ENCODE measurements around the gene TFDP2. TPM values are rescaled to one million over a fixed set of nuclear protein-coding genes. Genes with fewer than 3 reads are reported as not detected.

TFDP2 gene
- total and polyA plus RNA-seq, 7 donors: 14.3 to 74.8 (median 52.3) TPM

GRCh38 chr3:142106548-142106947 lies 42.8 kb downstream of the TFDP2 start:
- TF ChIP-seq POLR2AphosphoS5 (IDR thresholded peaks at IDR 0.05): no peak
- TF ChIP-seq, protein P1, sequence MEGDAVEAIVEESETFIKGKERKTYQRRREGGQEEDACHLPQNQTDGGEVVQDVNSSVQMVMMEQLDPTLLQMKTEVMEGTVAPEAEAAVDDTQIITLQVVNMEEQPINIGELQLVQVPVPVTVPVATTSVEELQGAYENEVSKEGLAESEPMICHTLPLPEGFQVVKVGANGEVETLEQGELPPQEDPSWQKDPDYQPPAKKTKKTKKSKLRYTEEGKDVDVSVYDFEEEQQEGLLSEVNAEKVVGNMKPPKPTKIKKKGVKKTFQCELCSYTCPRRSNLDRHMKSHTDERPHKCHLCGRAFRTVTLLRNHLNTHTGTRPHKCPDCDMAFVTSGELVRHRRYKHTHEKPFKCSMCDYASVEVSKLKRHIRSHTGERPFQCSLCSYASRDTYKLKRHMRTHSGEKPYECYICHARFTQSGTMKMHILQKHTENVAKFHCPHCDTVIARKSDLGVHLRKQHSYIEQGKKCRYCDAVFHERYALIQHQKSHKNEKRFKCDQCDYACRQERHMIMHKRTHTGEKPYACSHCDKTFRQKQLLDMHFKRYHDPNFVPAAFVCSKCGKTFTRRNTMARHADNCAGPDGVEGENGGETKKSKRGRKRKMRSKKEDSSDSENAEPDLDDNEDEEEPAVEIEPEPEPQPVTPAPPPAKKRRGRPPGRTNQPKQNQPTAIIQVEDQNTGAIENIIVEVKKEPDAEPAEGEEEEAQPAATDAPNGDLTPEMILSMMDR (IDR thresholded peaks at IDR 0.05): no peak
- TF ChIP-seq POLR2A (IDR thresholded peaks at IDR 0.05): no peak
- no peak for TF ChIP-seq EP300 (IDR thresholded peaks at IDR 0.05)

GRCh38 chr3:142105991-142106390 lies 43.4 kb downstream of the TFDP2 start:
- no peaks in the 10 kb centered on the region for H3K27me3 ChIP-seq
- peaks cover 0 to 5% (median 0%) of the 10 kb centered on the region in 4 donors for H3K4me1 ChIP-seq
- DNase-seq: no peak
- no peak overlapping the region for H3K4me3 ChIP-seq
- intact Hi-C loops (cut with DNase I): no loop called here
- H3K36me3 ChIP-seq: no peaks in the 10 kb centered on the region
- no peak overlapping the region for H3K27ac ChIP-seq
- 82% methylated on average over 1 of the region's 1 CpG for WGBS, 2 donors
- TF ChIP-seq EP300 (IDR thresholded peaks at IDR 0.05) (no peak), POLR2A (IDR thresholded peaks at IDR 0.05) (no peak), POLR2AphosphoS5 (IDR thresholded peaks at IDR 0.05) (no peak)
- TF ChIP-seq, protein P1 (IDR thresholded peaks at IDR 0.05): no peak
- no peaks in the 10 kb centered on the region for H3K9me3 ChIP-seq

More at GRCh38 chr3:142106548-142106947, 42.8 kb downstream of the TFDP2 start:
- Histone ChIP-seq H3K36me3 (no peaks in the 10 kb centered on the region), H3K9me3 (no peaks in the 10 kb centered on the region), H3K4me1 (peaks cover 0 to 5% (median 0%) of the 10 kb centered on the region in 4 donors), H3K4me3 (no peak overlapping the region), H3K27me3 (no peaks in the 10 kb centered on the region), H3K27ac (no peak overlapping the region)
- intact Hi-C loops (cut with DNase I): no loop called here
- 43 to 71% methylated on average over 2 of the region's 2 CpGs for WGBS, 2 donors
- no peak for DNase-seq

- no peak for TF ChIP-seq POLR2AphosphoS5 (IDR thresholded peaks at IDR 0.05)
- 87 to 93% methylated on average over 3 of the region's 3 CpGs for WGBS, 2 donors
- Histone ChIP-seq H3K27ac (no peak overlapping the region), H3K9me3 (no peaks in the 10 kb centered on the region), H3K27me3 (no peaks in the 10 kb centered on the region), H3K4me3 (no peak overlapping the region), H3K36me3 (no peaks in the 10 kb centered on the region), H3K4me1 (peaks cover 0 to 5% (median 0%) of the 10 kb centered on the region in 4 donors)
- DNase-seq: no peak
- intact Hi-C loops (cut with DNase I): no loop called here
Observed at GRCh38 chr3:142104763-142105162, 44.6 kb downstream of the TFDP2 start.

DNA sequence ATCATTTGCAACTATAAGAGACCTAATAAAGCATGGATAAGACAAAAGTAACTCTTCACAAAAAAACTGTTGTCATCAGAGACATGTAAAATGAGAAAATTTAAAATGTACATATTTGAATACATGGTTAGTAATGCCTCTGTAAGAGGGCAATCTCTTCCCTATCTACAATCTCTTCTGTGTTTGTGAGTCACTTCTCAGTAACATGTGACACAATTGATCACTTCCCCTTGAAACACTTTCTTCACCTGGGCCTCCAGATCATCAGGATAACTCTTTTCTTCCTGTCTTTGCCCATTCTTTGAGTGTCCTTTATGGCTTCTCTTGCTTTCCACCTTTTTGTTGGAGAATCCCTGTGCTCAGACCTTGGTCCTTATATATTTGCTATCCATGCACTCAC lies 50.4 kb downstream of the TFDP2 start:
- no peaks in the 10 kb centered on the region for H3K27me3 ChIP-seq
- no peak for DNase-seq
- no peak overlapping the region for H3K4me3 ChIP-seq
- TF ChIP-seq POLR2AphosphoS5 (IDR thresholded peaks at IDR 0.05) (no peak), EP300 (IDR thresholded peaks at IDR 0.05) (no peak), POLR2A (IDR thresholded peaks at IDR 0.05) (no peak)
- TF ChIP-seq, protein P1 (IDR thresholded peaks at IDR 0.05): no peak
- no peaks in the 10 kb centered on the region for H3K9me3 ChIP-seq
- intact Hi-C loops (cut with DNase I): no loop called here
- H3K4me1 ChIP-seq: no peaks in the 10 kb centered on the region
- no peak overlapping the region for H3K27ac ChIP-seq
- no peaks in the 10 kb centered on the region for H3K36me3 ChIP-seq

DNA sequence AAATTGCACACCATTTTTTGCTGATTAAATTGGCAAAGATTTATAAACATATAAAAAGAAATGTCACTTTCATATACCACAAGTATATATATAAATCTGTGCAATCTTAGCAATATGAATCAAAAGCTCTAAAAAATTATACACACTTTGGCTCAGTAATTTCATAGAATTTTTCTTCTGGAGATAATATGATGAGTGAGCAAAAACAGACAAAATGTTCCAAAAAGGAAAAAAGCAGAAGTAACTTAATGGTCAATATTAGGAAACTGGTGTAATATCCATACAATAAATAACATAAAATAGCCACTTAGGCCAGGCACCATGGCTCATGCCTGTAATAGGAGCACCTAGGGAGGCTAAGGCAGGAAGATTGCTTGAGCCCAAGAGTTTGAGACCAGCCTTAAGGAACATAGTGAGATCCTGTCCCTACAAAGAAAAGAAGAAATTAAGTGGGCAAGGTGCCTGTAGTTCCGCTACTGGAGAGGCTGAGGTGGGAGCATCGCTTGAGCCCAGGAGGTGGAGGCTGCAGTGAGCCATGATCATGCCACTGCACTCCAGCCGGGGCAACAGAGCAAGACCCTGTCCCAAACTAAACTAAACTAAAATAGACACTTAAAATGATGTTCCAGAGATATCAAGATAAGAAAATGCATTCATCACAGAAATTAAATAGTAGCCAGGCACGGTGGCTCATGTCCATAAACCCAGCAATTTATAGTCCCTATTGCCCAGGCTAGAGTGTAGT lies 52.1 kb downstream of the TFDP2 start:
- Histone ChIP-seq H3K27ac (no peak overlapping the region), H3K27me3 (no peaks in the 10 kb centered on the region), H3K9me3 (no peaks in the 10 kb centered on the region)

More for the DNA sequence above, 52.1 kb downstream of the TFDP2 start:
- intact Hi-C loops (cut with DNase I): no loop called here
- 92 to 93% methylated on average over 4 of the region's 4 CpGs for WGBS, 2 donors
- no peak overlapping the region for H3K4me3 ChIP-seq
- H3K36me3 ChIP-seq: no peaks in the 10 kb centered on the region
- H3K4me1 ChIP-seq: no peaks in the 10 kb centered on the region
- TF ChIP-seq, protein P1 (IDR thresholded peaks at IDR 0.05): no peak
- TF ChIP-seq POLR2A (IDR thresholded peaks at IDR 0.05) (no peak), EP300 (IDR thresholded peaks at IDR 0.05) (no peak), POLR2AphosphoS5 (IDR thresholded peaks at IDR 0.05) (no peak)
- no peak for DNase-seq
